Stimulated activated naive CD4-positive, alpha-beta T cell treated with Interleukin-2 at 50 U/mL for 16 hours (primary cell): ENCODE results near the gene IRAK1.
A peak's percentile ranks its signal among the peaks of the same experiment; 100 is the strongest.

Source experiments
- DNase-seq: peaks from one replicate; lab custom pipeline; 2025; lab: John Stamatoyannopoulos, UW

Gene IRAK1

DNA sequence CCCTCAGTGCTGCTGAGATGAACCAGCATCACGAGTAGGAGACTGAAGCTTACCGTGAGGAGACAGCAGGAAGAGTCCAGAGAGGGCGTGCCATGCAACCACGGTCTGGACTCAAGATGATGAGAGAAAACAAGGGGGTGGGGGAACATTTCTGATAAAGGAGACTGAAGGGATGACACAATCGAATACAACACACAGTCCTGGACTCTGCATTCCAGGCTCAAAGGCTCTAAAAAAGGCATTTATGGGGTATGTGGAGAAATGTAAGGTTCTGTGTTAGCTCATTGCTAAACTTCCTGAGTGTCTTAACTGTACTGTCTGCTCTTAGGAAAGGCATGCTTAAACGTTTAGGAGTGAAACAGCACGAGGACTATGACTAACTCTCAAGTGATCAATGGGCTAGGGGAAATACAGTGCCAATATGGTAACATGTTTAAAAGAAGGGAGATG, 20.6 kb upstream of the IRAK1 start:
- DNase-seq = no peak

DNA sequence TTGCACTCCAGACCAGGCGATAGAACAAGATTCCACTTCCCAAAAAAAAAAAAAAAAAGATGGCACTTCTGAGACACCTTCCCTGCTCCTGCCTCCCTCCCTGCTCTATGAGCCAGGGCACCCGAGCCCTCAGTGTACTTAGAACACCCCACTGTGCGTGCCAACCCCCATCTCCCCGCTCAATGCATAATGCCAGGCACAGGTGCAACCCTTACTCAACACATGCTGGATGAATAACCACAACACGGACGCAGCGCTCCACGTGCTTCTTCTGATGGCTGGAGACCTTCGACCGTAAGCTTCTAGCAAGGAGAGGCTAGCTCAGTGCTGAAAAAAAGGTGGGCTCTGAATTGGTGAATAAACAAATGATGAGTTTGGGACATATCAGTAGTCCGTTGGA, 19.9 kb upstream of the IRAK1 start:
- DNase-seq = no peak

DNA sequence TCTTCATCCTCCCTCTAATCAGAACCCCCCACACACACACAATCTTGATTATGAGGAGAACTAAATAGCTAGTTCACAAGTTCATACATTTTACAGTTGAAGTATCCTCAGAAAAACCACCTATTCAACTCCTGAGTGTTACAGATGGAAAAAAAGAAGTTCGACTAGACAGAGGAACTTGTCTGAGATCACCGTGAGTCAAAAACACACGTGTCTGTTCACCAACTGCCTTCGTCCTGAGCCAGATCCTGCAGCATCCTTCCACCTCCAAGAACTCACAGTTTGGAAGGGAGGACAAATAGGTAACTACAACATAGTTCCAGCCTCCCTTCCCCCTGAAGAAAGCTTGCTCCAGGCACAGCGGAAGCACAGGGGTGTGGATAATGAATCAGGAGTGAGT, 19.0 kb upstream of the IRAK1 start:
- DNase-seq = no peak

DNA sequence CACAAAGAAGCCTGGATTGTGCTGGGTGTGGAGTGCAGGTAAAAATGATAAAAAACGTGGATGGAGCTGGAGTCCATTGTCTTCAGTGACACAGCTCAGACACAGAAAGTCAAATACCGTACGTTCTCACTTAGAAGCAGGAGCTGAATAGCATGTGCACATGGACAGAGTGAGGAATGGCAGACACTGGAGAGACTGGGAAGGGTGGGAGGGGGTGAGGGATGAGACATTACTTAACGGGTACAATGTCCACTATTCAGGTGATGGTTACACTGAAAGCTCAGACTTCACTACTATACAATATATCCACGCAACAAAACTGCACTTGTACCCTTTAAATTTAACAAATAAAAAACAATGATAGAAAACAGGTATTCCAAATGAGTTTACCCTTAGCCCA, 18.1 kb upstream of the IRAK1 start:
- no peak for DNase-seq

DNA sequence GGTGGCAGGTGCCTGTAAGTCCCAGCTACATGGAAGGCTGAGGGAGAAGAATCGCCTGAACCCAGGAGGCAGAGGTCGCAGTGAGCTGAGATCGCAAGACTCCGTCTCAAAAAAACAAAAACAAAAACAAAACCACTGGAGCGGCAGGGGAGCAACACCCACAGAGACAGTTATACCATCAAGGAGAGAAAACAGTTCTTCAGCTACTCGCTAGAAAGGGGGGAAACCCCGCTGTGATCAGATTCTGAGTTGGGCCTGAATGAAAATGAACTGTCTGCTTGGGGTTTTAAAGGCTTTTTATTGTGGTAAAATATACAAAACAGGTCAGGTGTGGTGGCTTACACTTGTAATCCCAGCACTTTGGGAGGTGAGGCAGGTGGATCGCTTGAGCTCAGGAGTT, 16.8 kb upstream of the IRAK1 start:
- no peak for DNase-seq

DNA sequence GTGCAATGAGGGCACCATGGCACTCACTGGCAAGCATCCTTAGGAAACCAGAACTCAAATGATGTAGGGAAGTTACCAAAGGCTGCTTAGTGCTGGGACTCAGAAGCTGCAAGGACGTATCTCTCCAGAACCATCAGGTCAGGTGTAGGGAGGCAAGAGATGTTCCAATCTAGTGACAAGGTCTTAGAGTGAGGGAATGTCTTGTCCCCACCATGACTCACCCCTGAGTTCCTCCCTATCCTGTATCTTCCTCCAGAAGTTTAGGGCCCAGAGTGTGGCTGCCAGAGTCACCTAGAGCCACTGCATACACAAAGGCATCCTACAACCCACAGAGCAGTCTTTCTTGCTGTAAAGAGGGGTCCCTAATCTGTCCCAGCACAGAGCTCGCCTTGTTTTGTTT, 14.1 kb upstream of the IRAK1 start:
- DNase-seq = no peak

DNA sequence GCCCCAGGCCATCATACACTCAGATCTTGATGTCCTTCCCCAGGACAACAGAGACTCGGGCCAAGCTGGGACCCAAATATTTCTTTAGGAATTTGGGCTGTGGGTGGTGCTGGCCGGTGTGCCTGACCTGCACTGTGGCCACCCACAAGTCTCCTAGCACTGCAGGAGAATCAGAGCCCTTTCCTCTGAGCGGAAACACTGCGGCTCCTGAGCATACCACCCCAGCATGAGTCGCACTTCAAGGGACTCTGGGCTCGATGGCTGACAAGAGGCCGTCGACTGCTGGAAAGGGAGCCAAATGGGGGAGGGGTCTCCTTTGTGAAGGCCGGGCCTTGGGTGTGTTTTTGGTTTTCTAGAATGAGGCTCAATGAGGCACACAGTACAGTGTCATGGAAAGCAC, 13.0 kb upstream of the IRAK1 start:
- DNase-seq = no peak

DNA sequence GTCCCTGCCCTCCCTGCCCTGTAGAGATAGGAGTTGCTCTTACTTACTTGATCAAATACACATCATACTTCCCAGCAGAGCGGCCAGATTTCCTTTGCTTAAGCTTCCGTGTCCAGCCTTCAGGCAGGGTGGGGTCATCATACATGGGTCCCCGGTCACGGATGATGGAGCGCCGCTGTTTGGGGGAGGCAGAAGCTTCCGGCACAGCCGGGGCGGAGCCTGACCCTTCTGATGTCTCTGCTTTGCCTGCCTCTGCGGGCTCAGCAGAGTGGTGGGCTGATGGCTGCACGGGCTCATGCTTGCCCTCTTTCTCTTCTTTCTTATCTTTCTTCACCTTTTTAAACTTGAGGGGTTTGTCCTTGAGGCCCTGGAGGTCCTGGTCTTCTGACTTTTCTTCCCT, 12.5 kb upstream of the IRAK1 start:
- DNase-seq = no peak

DNA sequence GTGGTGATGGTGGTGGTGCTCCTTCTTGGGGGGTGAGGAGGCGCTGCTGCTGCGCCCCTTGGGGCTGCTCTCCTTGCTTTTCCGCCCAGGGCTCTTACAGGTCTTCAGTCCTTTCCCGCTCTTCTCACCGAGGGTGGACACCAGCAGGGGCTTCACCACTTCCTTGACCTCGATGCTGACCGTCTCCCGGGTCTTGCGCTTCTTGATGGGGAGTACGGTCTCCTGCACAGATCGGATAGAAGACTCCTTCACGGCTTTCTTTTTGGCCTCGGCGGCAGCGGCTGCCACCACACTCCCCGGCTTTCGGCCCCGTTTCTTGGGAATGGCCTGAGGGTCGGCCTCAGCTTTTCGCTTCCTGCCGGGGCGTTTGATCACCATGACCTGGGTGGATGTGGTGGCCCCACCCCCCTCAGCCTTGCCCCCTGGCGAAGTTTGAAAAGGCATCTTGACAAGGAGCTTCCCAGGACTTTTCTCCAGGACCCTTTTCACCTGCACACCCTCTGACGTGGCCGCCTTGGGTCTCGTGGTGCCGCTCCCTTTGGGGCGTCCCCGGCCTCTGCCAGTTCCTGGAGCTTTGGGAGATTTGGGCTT, 11.1 kb upstream of the IRAK1 start:
- DNase-seq = no peak

DNA sequence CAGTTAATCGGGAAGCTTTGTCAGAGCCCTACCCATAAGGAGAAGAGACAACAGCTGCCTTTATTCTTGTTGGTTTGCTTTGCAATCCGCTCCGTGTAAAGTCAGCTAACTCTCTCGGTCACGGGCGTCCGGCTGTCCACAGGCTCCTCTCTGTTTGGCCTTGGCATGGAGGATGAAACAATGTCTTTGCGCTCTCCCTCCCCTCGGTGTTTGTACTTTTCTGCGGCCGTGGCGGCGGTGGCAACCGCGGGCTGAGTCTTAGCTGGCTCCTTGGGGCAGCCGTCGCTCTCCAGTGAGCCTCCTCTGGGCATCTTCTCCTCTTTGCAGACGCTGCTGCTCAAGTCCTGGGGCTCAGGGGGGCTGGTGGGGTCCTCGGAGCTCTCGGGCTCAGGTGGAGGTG, 10.6 kb upstream of the IRAK1 start:
- DNase-seq = no peak

DNA sequence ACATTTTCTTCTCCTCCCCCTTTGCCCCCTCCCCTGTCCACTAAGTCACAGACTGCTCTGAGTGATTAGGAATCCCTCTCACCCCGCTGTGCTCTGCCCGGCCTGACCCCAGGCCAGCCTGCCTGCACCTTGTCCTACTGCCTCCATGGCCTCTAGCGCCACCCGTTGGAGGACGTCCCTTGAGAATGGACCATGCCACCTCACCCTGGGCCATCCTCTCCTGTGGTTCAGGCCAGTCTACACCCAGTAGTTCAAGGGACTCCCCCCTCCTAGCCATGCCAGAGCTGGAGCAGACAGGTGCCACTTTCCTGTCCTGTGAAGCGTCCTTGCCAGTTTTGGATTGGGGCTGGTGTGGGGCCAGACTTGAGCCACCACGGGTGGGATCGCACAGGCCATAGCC, 9.7 kb upstream of the IRAK1 start:
- DNase-seq = no peak

DNA sequence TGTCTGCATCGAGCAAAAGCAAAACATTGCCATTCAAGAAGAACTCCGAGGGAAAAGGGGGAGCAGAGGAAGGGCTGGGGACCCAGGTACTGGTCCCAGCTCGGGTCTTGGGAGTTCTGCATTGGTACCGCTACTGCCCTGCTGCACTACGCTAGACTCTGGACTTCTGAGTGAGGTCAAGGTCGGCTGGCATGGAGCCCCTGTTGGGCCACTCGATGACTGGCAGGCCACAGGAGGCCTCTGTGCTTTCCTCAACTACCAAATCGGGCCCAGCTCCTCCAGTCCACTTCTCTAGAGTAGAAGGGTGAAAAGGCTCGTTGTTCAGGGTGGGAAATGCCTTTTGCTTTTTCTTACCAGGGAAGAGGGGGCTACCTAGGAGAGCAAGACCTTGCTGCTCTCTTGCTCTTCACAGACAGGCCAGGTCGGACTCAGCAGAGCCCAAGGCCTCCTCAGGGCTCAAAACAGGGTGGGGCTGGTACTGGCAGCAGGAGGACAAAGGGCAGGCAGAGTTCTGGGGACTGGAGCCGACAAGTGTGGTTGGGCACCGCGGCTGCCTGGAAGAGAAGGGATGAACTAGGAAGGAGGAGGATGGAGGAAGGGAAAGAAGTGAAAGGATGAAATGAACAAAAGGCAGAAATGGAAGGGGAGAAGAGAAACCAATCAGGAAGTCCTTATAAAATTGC, 8.9 kb upstream of the IRAK1 start:
- DNase-seq = no peak

DNA sequence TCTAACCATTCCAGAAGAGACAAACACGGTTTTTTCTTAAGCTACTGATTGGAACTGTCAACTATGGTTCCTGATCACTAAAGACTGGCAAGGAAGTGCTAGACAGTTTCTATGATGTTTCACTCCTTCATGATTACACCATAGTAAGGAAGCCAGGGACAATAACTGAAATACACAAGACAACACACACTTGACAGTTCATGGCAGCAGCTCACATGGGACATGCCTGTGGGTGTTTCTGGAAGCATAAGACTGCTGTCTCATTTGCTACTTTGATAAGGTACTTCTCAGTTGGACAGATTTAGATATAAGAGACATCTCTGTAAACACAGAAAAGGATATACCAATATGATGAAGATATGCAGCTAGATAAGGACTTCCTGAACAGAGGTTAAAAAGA, 8.3 kb upstream of the IRAK1 start:
- no peak for DNase-seq

DNA sequence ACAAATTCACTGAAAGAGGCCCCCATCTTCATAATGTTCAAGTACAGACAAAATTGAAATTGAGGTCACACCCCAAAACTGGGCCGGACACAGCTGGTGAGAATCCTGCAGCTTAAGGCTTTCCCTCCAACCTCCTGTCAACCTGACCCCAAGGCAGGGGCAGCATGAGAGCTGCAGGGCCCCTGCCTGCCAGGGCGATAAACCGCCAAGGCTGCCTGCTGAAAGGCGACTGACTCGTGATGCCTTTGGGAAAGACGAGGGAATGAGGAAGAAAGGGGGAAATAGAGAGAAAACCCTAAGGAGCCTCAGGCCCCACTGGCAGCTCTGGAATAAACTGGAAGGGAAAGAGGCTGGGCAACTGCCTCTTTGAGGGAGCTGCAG, 7.3 kb upstream of the IRAK1 start:
- DNase-seq = no peak

DNA sequence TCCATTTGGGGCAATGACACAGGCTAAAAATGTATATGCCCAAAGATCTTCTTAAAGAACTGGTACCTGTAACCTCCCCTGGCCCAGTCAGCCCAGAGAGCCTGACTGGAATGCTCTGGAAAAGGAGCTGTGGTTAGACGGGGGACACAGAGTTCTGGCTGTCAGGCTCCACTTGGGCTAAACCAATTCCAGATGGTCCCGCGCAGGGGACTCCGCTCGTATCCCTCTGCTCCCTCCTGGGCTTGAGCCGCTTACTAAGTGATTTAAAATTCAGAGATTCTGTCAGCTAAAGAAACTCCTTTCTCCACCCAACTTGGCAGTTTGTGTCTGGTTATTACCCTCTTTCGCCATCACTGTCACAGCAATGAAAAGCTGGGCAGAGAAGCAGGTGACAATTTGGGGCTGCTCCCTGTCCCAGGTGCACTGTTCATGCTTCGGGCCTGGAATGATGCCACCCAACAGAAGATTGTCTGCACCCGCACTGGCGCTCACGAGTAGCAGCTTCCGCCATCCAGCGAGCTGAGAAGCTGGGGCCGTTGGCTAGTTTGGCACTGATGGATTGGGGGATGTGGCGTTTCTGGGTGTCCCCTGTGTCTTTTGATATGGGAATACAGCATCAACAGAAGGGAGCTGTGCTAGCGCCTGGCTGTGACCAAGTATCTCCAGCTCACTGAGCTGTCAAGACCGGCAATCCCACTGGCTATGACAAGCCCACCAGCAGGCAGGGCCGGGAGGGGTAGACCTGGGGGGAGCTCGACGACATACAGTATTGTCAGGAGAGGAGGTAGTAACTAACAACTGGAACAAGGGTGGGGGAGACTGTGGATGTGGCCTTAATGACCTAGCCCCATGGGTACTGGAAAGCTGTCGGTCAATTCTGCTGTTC, 6.7 kb upstream of the IRAK1 start:
- DNase-seq = no peak

DNA sequence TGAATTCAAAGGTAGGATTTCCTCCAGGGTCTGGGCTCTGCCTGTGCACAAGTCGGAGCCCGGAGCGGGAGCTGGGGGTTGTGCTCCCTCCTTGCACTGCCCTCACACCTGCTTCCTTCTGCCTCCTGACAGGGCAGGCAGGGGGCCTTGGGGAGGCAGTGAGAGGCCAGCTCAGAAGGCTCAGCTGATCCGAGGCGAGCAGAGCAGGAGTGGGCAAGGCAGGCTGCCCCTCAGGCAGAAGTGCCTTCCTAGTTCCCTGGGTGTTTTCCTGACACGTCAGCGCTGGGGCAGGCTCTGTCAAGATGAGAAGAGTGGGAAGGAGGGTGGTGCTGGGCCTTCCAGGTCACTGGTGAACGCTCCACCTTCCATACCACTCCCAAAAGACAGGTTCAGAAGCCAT, 5.5 kb upstream of the IRAK1 start:
- DNase-seq = no peak

DNA sequence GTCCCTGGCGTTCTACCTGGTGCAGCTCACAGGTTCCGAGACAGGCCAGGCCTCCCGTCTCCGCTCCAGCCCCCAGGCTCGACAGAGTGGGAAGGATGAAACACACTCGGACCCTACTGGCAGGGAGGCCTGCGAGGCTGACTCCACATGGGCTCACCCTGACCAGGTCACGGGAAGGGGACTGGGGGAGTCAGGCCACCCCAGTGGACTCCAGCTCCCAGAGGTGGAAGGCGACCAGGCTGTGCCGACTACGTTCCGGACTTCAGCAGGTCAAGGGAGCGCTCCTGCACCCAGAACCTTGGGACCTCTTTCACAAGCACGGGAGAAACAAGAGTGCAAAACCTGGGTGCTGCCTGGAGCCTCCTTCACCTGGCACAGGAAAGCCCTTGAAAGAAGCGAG, 4.6 kb upstream of the IRAK1 start:
- no peak for DNase-seq

DNA sequence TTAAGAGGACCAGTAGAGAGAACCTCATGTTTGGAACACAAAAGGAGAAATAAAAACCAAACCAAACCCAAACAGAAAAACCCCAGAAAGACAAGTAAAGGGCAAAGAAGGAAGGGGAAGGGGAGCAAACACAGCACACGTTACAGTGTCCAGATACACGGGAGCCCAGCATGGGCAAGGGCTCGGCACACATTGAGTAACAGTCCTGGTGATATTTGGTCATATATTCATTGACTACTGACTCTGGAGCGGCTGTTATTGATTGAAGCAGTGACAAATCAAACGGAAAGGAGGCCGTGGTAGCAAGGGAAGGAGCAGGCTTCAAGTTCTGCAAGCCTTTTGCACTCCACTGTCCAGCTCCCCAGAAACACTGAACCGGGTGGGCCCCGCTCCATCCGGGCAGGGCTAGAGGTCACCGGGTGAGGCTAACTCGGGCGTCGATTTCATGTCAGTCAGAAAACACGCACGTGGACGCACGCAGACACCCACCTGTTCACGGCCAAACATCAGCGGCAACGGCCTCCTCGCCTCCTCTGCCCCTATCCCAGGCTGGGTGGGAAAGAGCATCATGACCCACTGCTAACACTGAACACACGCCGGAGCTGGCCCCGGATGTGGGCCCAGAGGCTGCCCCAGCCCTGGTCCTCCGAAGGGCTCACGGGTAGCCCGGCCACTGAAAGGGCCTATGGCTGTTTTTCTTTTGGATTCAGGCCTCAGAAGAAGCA, 3.7 kb upstream of the IRAK1 start:
- DNase-seq = no peak

DNA sequence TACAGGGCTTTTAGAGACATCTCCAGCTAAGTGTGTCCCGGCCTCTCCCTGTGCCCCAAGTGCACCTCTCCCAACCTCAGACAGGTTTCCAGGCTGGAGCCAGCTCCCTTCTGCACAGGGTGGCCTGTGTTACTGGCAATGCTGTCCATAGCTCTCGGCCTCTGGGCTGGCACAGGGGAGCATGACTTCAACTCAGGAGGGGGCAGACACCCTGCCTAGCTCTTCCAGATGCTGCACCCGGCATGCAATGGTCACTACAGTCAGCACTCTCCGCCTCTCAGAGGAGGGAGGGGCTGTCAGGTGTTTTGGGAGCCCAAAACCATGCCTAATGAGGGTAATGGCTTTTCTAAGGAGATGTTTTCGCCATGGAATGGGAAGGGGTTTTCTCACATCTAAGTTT, 2.4 kb upstream of the IRAK1 start:
- DNase-seq = no peak

DNA sequence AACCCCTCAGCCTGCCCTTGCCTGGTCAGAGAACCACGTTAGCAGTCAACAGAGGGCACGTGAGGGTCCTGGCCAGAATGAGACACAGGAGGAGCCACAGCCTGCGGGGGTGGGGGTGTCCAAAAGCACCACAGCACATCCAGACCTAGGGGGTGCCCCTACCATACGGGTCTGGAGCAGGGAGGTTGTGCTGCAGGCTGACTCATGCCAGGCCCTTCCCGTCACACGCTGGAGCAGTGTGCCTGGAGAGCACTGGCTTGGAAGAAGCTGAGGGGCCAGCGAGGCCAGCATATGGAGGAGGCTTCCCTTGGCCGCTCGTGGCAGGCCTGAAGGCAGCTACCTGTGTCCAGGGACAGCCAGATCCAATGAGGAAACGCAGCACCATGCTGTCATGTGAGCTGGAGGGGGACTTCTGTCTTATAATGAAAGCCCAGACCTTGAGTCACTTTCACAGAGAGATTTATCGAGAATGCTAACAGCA, 1.5 kb upstream of the IRAK1 start:
- DNase-seq = no peak

DNA sequence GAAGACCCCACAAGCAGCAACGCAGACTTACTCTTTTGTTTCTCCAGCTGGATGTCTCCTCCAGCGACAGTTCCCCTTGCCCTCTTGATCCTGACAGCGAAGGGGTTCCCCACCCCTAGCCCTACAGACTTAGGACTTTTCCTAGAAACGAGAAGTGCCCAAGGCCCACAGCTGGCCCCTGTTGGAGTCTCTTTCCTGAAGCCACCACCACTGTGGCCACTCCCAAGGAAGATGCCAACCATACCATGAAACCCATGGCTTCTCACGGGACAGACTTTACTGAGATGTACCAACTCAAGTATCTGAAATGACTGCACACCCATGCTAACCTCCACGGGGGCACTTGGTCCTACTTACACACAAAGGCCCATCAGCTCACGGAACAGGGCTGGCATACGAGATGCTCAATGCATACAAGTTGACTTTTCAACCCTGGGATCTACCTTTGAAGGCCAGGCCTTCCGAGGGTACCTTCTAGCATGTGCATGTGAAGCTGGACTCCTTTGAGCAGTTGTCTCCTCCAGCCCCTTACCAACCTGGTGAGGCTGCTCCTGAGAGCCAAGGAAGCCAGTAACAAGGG, 924 bp upstream of the IRAK1 start:
- no peak for DNase-seq

DNA sequence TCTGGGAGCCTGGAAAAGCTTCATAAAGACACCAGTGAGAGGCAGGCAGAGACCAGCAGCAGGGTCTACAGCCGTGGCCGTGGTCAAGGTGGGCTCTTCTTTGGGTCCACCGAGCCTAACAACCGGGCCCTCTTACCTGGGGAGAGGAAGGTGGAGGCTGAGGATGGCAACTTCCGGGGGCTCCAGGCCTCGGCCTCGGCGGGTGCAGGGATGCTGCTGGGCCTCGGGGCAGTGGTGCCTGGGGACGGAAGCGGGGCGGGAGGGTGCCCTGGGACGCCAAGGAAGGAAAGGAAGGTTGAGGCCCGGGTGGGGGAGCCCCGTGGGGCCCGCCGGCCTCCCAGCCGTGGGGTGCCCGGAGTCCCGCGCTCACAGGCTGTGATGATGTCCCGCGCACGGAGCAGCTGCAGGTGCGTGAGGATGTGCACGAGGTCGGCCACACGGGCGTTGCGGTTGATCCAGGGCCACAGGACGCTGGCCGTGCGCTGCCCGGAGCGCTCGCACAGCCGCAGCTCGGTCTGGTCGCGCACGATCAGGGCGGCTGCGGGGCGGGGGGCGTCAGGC, 561 bp downstream of the IRAK1 start:
- DNase-seq = peak; percentile 18
